ENCODE measurements around the gene SIDT1.

Gene SIDT1

DNA sequence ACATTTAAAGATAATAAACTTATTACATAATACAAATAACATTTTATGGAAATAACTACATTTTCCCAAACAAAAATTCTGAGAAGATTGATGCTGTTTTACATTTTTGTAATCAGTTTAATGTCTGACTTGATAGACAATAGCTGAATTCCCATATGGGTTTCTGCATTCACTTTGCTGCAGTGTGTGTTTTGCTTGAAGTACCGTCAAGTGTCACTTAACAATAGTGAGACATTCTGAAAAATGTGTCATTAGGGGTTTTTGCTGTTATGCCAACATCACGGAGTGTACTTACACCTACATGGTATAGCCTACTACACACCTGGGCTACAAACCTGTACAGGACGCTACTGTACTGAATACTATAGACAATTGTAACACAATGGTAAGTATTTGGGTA, 106.6 kb downstream of the SIDT1 start:
- no peak for TF ChIP-seq CTCF (IDR thresholded peaks at IDR 0.05; ENCODE audit: borderline replicate concordance, control extremely low read depth, extremely low read depth, insufficient read depth, missing control alignments)
- DNase-seq (ENCODE audit: low spot score), result no peak
- in situ Hi-C loops (cut with MboI; ENCODE audit: low sequenced_read_pairs, unreplicated experiment), result no loop called here

DNA sequence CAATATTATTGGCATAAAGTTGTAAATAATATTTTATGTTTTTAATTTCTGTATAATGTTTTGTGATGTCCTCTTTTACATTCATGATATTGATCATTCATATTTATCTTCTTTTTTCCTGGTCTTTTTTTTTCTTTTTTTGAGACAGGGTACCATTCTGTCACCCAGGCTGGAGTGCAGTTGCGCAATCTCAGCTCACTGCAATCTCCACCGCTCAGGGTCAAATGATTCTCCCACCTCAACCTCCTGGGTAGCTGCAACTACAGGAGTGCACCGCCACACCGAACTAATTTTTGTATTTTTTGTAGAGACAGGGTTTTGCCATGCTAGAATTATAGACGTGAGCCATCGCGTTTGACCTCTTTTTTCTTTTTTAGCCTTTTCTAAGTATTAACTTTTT, 111.2 kb downstream of the SIDT1 start:
- in situ Hi-C loops (cut with MboI; ENCODE audit: low sequenced_read_pairs, unreplicated experiment), result no loop called here
- no peak for DNase-seq (ENCODE audit: low spot score)
- no peak for TF ChIP-seq CTCF (IDR thresholded peaks at IDR 0.05; ENCODE audit: borderline replicate concordance, control extremely low read depth, extremely low read depth, insufficient read depth, missing control alignments)

GRCh38 chr3:113648524-113648923, 116.2 kb downstream of the SIDT1 start:
- DNase-seq (ENCODE audit: low spot score), result no peak
- in situ Hi-C loops (cut with MboI; ENCODE audit: low sequenced_read_pairs, unreplicated experiment), result no loop called here
- TF ChIP-seq CTCF (IDR thresholded peaks at IDR 0.05; ENCODE audit: borderline replicate concordance, control extremely low read depth, extremely low read depth, insufficient read depth, missing control alignments), result no peak

- in situ Hi-C loops (cut with MboI; ENCODE audit: low sequenced_read_pairs, unreplicated experiment), result no loop called here
- no peak for TF ChIP-seq CTCF (IDR thresholded peaks at IDR 0.05; ENCODE audit: borderline replicate concordance, control extremely low read depth, extremely low read depth, insufficient read depth, missing control alignments)
- DNase-seq (ENCODE audit: low spot score), result no peak
Measured at GRCh38 chr3:113649174-113649845, 117.0 kb downstream of the SIDT1 start.

- no peak for DNase-seq (ENCODE audit: low spot score)
- in situ Hi-C loops (cut with MboI; ENCODE audit: low sequenced_read_pairs, unreplicated experiment), result no loop called here
- TF ChIP-seq CTCF (IDR thresholded peaks at IDR 0.05; ENCODE audit: borderline replicate concordance, control extremely low read depth, extremely low read depth, insufficient read depth, missing control alignments), result no peak
Measured at GRCh38 chr3:113654310-113654709, 122.0 kb downstream of the SIDT1 start.

DNA sequence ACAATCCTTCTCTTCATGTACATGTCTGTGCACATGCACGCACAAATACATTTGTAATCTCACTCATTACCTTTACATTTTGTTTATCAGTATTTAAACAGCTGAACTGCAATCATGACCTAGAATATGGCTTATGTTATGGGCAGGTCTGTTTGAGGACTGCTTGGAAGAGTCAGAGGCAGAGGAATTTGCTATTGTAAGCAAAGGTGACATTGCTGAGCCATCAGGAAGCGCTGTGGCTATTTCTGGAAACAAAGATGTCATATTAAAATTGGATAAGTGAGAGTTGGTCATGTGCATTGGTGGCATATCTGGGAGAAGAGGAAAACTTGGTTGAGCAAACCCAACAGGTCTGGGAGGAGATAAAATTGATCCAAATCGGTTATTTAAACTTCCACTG, 122.5 kb downstream of the SIDT1 start:
- no peak for TF ChIP-seq CTCF (IDR thresholded peaks at IDR 0.05; ENCODE audit: borderline replicate concordance, control extremely low read depth, extremely low read depth, insufficient read depth, missing control alignments)
- no peak for DNase-seq (ENCODE audit: low spot score)
- in situ Hi-C loops (cut with MboI; ENCODE audit: low sequenced_read_pairs, unreplicated experiment), result no loop called here
